Adrenal gland (tissue), 12 donors: ENCODE results near the gene SLC1A5. TPM values are rescaled to one million over a fixed set of nuclear protein-coding genes. Genes with fewer than 3 reads are reported as not detected.

Experiments
- DNase-seq, 7 donors: peaks; one replicate each; pipeline ENCODE4 v3.0.0-alpha.2; 2019 to 2020
- H3K27ac ChIP-seq, 5 donors: fragments of 200-600 bp; sonication (generic) in 4 of 5; 1 replicate in 3 of 5; 2 replicates in 2 of 5; pipeline versions ENCODE4 v1.5.1 to v1.8.0; 2016 to 2020; ENCODE audit warnings: mild to moderate bottlenecking in 1 of 5
- H3K27me3 ChIP-seq: fragments of 200-600 bp; 2 replicates; pipeline ENCODE4 v1.8.0; 2021
- H3K36me3 ChIP-seq, 2 donors: fragments of 200-600 bp; replicated peaks in 1 of 2; 1 replicate in 1 of 2; 2 replicates in 1 of 2; pipeline versions ENCODE4 v1.5.1 to v1.8.0; 2018 to 2022
- H3K4me1 ChIP-seq, 2 donors: fragments of 200-600 bp; replicated peaks in 1 of 2; 1 replicate in 1 of 2; 2 replicates in 1 of 2; pipeline versions ENCODE4 v1.5.1 to v1.8.0; 2018 to 2021
- H3K4me3 ChIP-seq, 4 donors: fragments of 200-600 bp; sonication (generic) in 3 of 4; one replicate each; pipeline ENCODE4 v1.5.1; 2016 to 2018
- H3K9me3 ChIP-seq, 3 donors: fragments of 200-600 bp; sonication (generic) in 1 of 3; replicated peaks in 1 of 3; 1 replicate in 2 of 3; 2 replicates in 1 of 3; pipeline versions ENCODE4 v1.5.1 to v1.8.0; 2016 to 2021
- CTCF ChIP-seq, 6 experiments: fragments of 450-650 bp in 4 of 6; fragments of 200-600 bp in 2 of 6; sonication (generic) in 1 of 6; IDR thresholded peaks; 1 replicate in 5 of 6; 2 replicates in 1 of 6; pipeline versions ENCODE4 v1.5.1 to v1.8.0; 2016 to 2021; ENCODE audit warnings: antibody characterized with exemption in 6 of 6, mild to moderate bottlenecking in 2 of 6, moderate library complexity in 1 of 6
- POLR2A ChIP-seq, 2 donors: fragments of 450-650 bp; IDR thresholded peaks; one replicate each; pipeline ENCODE4 v1.6.1; 2017; ENCODE audit warnings: antibody characterized with exemption in 2 of 2, mild to moderate bottlenecking in 2 of 2, moderate library complexity in 1 of 2
- WGBS, 4 donors: extraction: QIAGEN DNeasy Blood & Tissue Kit in 2 of 4; methylation state at CpG; one replicate each; pipeline versions ENCODE4 v1.1.5 to v1.1.7; 2013 to 2017; 5-methylcytosine and 5-hydroxymethylcytosine counted together
- intact Hi-C, 2 donors: fragments of 100-400 bp; cut with DNase I; formaldehyde crosslinking; loops; one replicate each; pipeline versions ENCODE4 v1.14.1 to v1.15.0; 2022 to 2023
- polyA plus RNA-seq, 3 donors: library from polyadenylated mRNA; stranded (reverse); fragments of 200-250 nt in 2 of 3; fragments of 350-450 nt in 1 of 3; fragmentation: Illumina TruSeq in 1 of 3; extraction: RNeasy Lipid Tissue Mini Kit (QIAGEN cat#74804) in 1 of 3; gene quantifications; one replicate each; pipeline ENCODE4 v1.2.3, GENCODE V29; 2013 to 2014
- total RNA-seq, 9 donors: library from RNA; depleted of rRNA in 4 of 9; stranded (reverse); fragments of >200 nt in 4 of 9; fragments of 120-200 nt in 1 of 9; fragmentation: NEBNext Ultra II Directional in 1 of 9; extraction: Animal tissue kit (Norgen Biotek cat#: 25700) in 1 of 9; gene quantifications; one replicate each; pipeline versions ENCODE4 v1.1.0 to v1.2.4, GENCODE V29; 2013 to 2023
- donor health status: healthy with polysubstance abuse.
- donor health status: Bipolar disorder and iron deficiency.
- donor health status: DM: yes; HTN: yes; CAD: no.
- donor health status: DM: no; HTN: no; CAD: no.
- donor health status: DM: no; HTN: no; CAD: no.
- donor health status: DM: yes; HTN: yes; CAD: no.

Gene SLC1A5
- total and polyA plus RNA-seq, 12 donors = 4.7 to 56.9 (median 28.5) TPM

- Histone ChIP-seq H3K9me3 (no peaks in the 10 kb centered on the region), H3K36me3 (peaks cover 0 to 51% of the 10 kb centered on the region in 2 donors), H3K27ac (peak overlapping the region in 2 of 5 donors; percentile 55 to 79), H3K4me1 (peaks cover 24 to 48% of the 10 kb centered on the region in 2 donors), H3K27me3 (no peaks in the 10 kb centered on the region), H3K4me3 (no peak overlapping the region)
- DNase-seq = no peak
- no peak for TF ChIP-seq CTCF (IDR thresholded peaks at IDR 0.05)
- no peak for TF ChIP-seq POLR2A (IDR thresholded peaks at IDR 0.05)
- 78 to 86% (median 81%) methylated on average over 10 to 11 of the region's 11 CpGs for WGBS, 4 donors
- intact Hi-C loops = no loop called here
Measured at GRCh38 chr19:46733690-46734292, 54.6 kb downstream of the SLC1A5 start.

- Histone ChIP-seq H3K27me3 (no peaks in the 10 kb centered on the region), H3K4me1 (peaks cover 24 to 55% of the 10 kb centered on the region in 2 donors), H3K9me3 (no peaks in the 10 kb centered on the region), H3K27ac (peak overlapping the region in 2 of 5 donors; percentile 55 to 79), H3K36me3 (peaks cover 0 to 56% of the 10 kb centered on the region in 2 donors), H3K4me3 (no peak overlapping the region)
- peak in 4 of 7 donors; percentile 45 to 69 (median 60) for DNase-seq
- WGBS, 4 donors = 59 to 79% (median 75%) methylated on average over 14 to 23 of the region's 23 CpGs
- TF ChIP-seq CTCF (IDR thresholded peaks at IDR 0.05) (peak in 1 of 6 experiments; percentile 12), POLR2A (IDR thresholded peaks at IDR 0.05) (no peak)
- intact Hi-C loops = no loop called here
Measured at GRCh38 chr19:46732966-46733689, 55.3 kb downstream of the SLC1A5 start.

GRCh38 chr19:46732172-46732938, 56.0 kb downstream of the SLC1A5 start:
- Histone ChIP-seq H3K4me1 (peaks cover 21 to 57% of the 10 kb centered on the region in 2 donors), H3K27me3 (no peaks in the 10 kb centered on the region), H3K9me3 (no peaks in the 10 kb centered on the region), H3K36me3 (peaks cover 0 to 57% of the 10 kb centered on the region in 2 donors), H3K4me3 (no peak overlapping the region), H3K27ac (peak overlapping the region in 2 of 5 donors; percentile 55 to 79)
- TF ChIP-seq CTCF (IDR thresholded peaks at IDR 0.05) (no peak), POLR2A (IDR thresholded peaks at IDR 0.05) (no peak)
- intact Hi-C loops = no loop called here
- no peak for DNase-seq
- WGBS, 4 donors = 90 to 94% (median 92%) methylated on average over 22 to 28 of the region's 28 CpGs

- Histone ChIP-seq H3K4me1 (peaks cover 17 to 57% of the 10 kb centered on the region in 2 donors), H3K36me3 (peaks cover 0 to 65% of the 10 kb centered on the region in 2 donors), H3K9me3 (no peaks in the 10 kb centered on the region), H3K27ac (peak overlapping the region in 2 of 5 donors; percentile 45 to 76), H3K4me3 (no peak overlapping the region), H3K27me3 (no peaks in the 10 kb centered on the region)
- 64 to 82% (median 68%) methylated on average over 14 of the region's 14 CpGs for WGBS, 4 donors
- intact Hi-C loops = no loop called here
- TF ChIP-seq CTCF (IDR thresholded peaks at IDR 0.05) (no peak), POLR2A (IDR thresholded peaks at IDR 0.05) (no peak)
- DNase-seq = no peak
Measured at GRCh38 chr19:46731584-46731983, 56.8 kb downstream of the SLC1A5 start.
